Central memory CD8-positive, alpha-beta T cell (primary cell): ENCODE data around the gene SLC15A5.

Experiments used
- ATAC-seq: fragments of 150-1000 bp; cut with Tn5 transposase; replicated peaks from 2 replicates; pipeline ENCODE4 v1.10.0; 2022; ENCODE audit warnings: mild to moderate bottlenecking, moderate FRiP score, moderate number of reproducible peaks; ENCODE audit not compliant: poor library complexity, severe bottlenecking; ENCODE audit errors: extremely low read depth
- DNase-seq, 2 donors: peaks; one replicate each; pipeline ENCODE4 v3.0.0; 2021; ENCODE audit warnings: low spot score in 2 of 2
- H3K27ac Mint-ChIP-seq: one replicate; pipeline ENCODE4 v1.8.0; 2022; ENCODE audit warnings: low read depth, mild to moderate bottlenecking, moderate library complexity, mixed read lengths
- H3K27me3 Mint-ChIP-seq: one replicate; pipeline ENCODE4 v1.8.0; 2022; ENCODE audit warnings: mixed read lengths
- H3K36me3 Mint-ChIP-seq: one replicate; pipeline ENCODE4 v1.8.0; 2022; ENCODE audit warnings: mild to moderate bottlenecking, moderate library complexity, mixed read lengths; ENCODE audit not compliant: insufficient read depth
- H3K4me1 Mint-ChIP-seq: one replicate; pipeline ENCODE4 v1.8.0; 2022; ENCODE audit warnings: mixed read lengths
- H3K4me3 Mint-ChIP-seq: one replicate; pipeline ENCODE4 v1.8.0; 2022; ENCODE audit warnings: mild to moderate bottlenecking, moderate library complexity, mixed read lengths
- H3K9me3 Mint-ChIP-seq: one replicate; pipeline ENCODE4 v1.8.0; 2022; ENCODE audit warnings: mixed read lengths

Gene SLC15A5

GRCh38 chr12:16277585-16277984 lies at the start of gene SLC15A5:
Gene SLC15A5 (minus strand): TSS chr12:16277685. CDS start chr12:16277685, 0 bp downstream.
- Mint-ChIP-seq H3K36me3 (no peaks in the 10 kb centered on the region), H3K27ac (no peak within 1 kb of the TSS), H3K4me3 (no peak within 1 kb of the TSS), H3K9me3 (peaks cover 17% of the 10 kb centered on the region), H3K4me1 (no peaks in the 10 kb centered on the region), H3K27me3 (no peaks in the 10 kb centered on the region)
- DNase-seq (no peak), ATAC-seq (no peak)

GRCh38 chr12:16325426-16325825 lies 47.9 kb upstream of the SLC15A5 start:
- DNase-seq (no peak), ATAC-seq (no peak)
- no peak overlapping the region for H3K4me3 Mint-ChIP-seq
- no peak overlapping the region for H3K27ac Mint-ChIP-seq
- H3K4me1 Mint-ChIP-seq = no peaks in the 10 kb centered on the region
- no peaks in the 10 kb centered on the region for H3K36me3 Mint-ChIP-seq
- H3K9me3 Mint-ChIP-seq = peaks cover 11% of the 10 kb centered on the region
- no peaks in the 10 kb centered on the region for H3K27me3 Mint-ChIP-seq

GRCh38 chr12:16324772-16325171 lies 47.3 kb upstream of the SLC15A5 start:
- H3K9me3 Mint-ChIP-seq = peaks cover 11% of the 10 kb centered on the region
- no peaks in the 10 kb centered on the region for H3K4me1 Mint-ChIP-seq
- ATAC-seq = no peak
- H3K27me3 Mint-ChIP-seq = no peaks in the 10 kb centered on the region
- no peak overlapping the region for H3K27ac Mint-ChIP-seq
- H3K4me3 Mint-ChIP-seq = no peak overlapping the region
- no peak for DNase-seq
- H3K36me3 Mint-ChIP-seq = no peaks in the 10 kb centered on the region

GRCh38 chr12:16324272-16324671 lies 46.8 kb upstream of the SLC15A5 start:
- Mint-ChIP-seq H3K27me3 (no peaks in the 10 kb centered on the region), H3K36me3 (no peaks in the 10 kb centered on the region), H3K27ac (no peak overlapping the region), H3K4me1 (no peaks in the 10 kb centered on the region), H3K9me3 (peaks cover 11% of the 10 kb centered on the region), H3K4me3 (no peak overlapping the region)
- ATAC-seq = no peak
- no peak for DNase-seq

- Mint-ChIP-seq H3K27me3 (no peaks in the 10 kb centered on the region), H3K9me3 (peaks cover 11% of the 10 kb centered on the region), H3K4me1 (no peaks in the 10 kb centered on the region), H3K4me3 (no peak overlapping the region), H3K36me3 (no peaks in the 10 kb centered on the region), H3K27ac (no peak overlapping the region)
- DNase-seq (no peak), ATAC-seq (no peak)
These were observed 46.2 kb upstream of the SLC15A5 start for GRCh38 chr12:16323638-16324037.

GRCh38 chr12:16323010-16323409 lies 45.5 kb upstream of the SLC15A5 start:
- no peaks in the 10 kb centered on the region for H3K36me3 Mint-ChIP-seq
- H3K4me1 Mint-ChIP-seq = no peaks in the 10 kb centered on the region
- peaks cover 11% of the 10 kb centered on the region for H3K9me3 Mint-ChIP-seq
- ATAC-seq = no peak
- H3K4me3 Mint-ChIP-seq = no peak overlapping the region
- H3K27me3 Mint-ChIP-seq = no peaks in the 10 kb centered on the region
- H3K27ac Mint-ChIP-seq = no peak overlapping the region
- DNase-seq = no peak

GRCh38 chr12:16310934-16311333 lies 33.4 kb upstream of the SLC15A5 start:
- Mint-ChIP-seq H3K36me3 (no peaks in the 10 kb centered on the region), H3K9me3 (peaks cover 27% of the 10 kb centered on the region), H3K27ac (no peak overlapping the region), H3K4me3 (no peak overlapping the region), H3K4me1 (no peaks in the 10 kb centered on the region), H3K27me3 (no peaks in the 10 kb centered on the region)
- ATAC-seq (no peak), DNase-seq (no peak)

GRCh38 chr12:16307856-16308475 lies 30.5 kb upstream of the SLC15A5 start:
- Mint-ChIP-seq H3K4me1 (no peaks in the 10 kb centered on the region), H3K27ac (no peak overlapping the region), H3K4me3 (no peak overlapping the region), H3K9me3 (peaks cover 17% of the 10 kb centered on the region), H3K36me3 (no peaks in the 10 kb centered on the region), H3K27me3 (no peaks in the 10 kb centered on the region)
- no peak for ATAC-seq
- DNase-seq = no peak

GRCh38 chr12:16303939-16304338 lies 26.5 kb upstream of the SLC15A5 start:
- no peaks in the 10 kb centered on the region for H3K4me1 Mint-ChIP-seq
- peaks cover 7% of the 10 kb centered on the region for H3K9me3 Mint-ChIP-seq
- no peak overlapping the region for H3K27ac Mint-ChIP-seq
- H3K36me3 Mint-ChIP-seq = no peaks in the 10 kb centered on the region
- no peak for DNase-seq
- no peak overlapping the region for H3K4me3 Mint-ChIP-seq
- ATAC-seq = no peak
- no peaks in the 10 kb centered on the region for H3K27me3 Mint-ChIP-seq

- Mint-ChIP-seq H3K4me3 (no peak overlapping the region), H3K27me3 (no peaks in the 10 kb centered on the region), H3K27ac (no peak overlapping the region), H3K9me3 (peaks cover 18% of the 10 kb centered on the region), H3K36me3 (no peaks in the 10 kb centered on the region), H3K4me1 (no peaks in the 10 kb centered on the region)
- ATAC-seq = no peak
- no peak for DNase-seq
These were observed 23.3 kb upstream of the SLC15A5 start for GRCh38 chr12:16300736-16301135.

GRCh38 chr12:16300122-16300521 lies 22.6 kb upstream of the SLC15A5 start:
- Mint-ChIP-seq H3K27ac (no peak overlapping the region), H3K4me3 (no peak overlapping the region), H3K9me3 (peaks cover 20% of the 10 kb centered on the region), H3K4me1 (no peaks in the 10 kb centered on the region), H3K36me3 (no peaks in the 10 kb centered on the region), H3K27me3 (no peaks in the 10 kb centered on the region)
- no peak for DNase-seq
- ATAC-seq = no peak

- Mint-ChIP-seq H3K4me3 (no peak overlapping the region), H3K4me1 (no peaks in the 10 kb centered on the region), H3K36me3 (no peaks in the 10 kb centered on the region), H3K27me3 (no peaks in the 10 kb centered on the region), H3K27ac (no peak overlapping the region), H3K9me3 (peaks cover 20% of the 10 kb centered on the region)
- ATAC-seq (no peak), DNase-seq (no peak)
These were observed 21.9 kb upstream of the SLC15A5 start for GRCh38 chr12:16299403-16299802.

- peaks cover 29% of the 10 kb centered on the region for H3K9me3 Mint-ChIP-seq
- no peak overlapping the region for H3K4me3 Mint-ChIP-seq
- DNase-seq (no peak), ATAC-seq (no peak)
- H3K27me3 Mint-ChIP-seq = no peaks in the 10 kb centered on the region
- H3K36me3 Mint-ChIP-seq = peaks cover 1% of the 10 kb centered on the region
- H3K27ac Mint-ChIP-seq = no peak overlapping the region
- H3K4me1 Mint-ChIP-seq = no peaks in the 10 kb centered on the region
These were observed 20.0 kb upstream of the SLC15A5 start for GRCh38 chr12:16297521-16297920.
